Stimulated activated CD4-positive, alpha-beta T cell treated with anti-CD3 and anti-CD28 coated beads, Interleukin-15, amount 100 ng/mL, for 24 hours (primary cell): Measurements from ENCODE around the gene ADGRF4.
"Not testable (repeated sequence)": the region's sequence is repeated elsewhere in the genome, so short reads cannot be mapped to it uniquely, and the experiment has no call there.

Experiments
- DNase-seq: peaks from one replicate; pipeline ENCODE4 v3.0.0-alpha.2; 2020

ADGRF4 gene

GRCh38 chr6:47736083-47736700 lies 37.8 kb downstream of the ADGRF4 start:
- DNase-seq, result no peak

- DNase-seq, result no peak
Observed at GRCh38 chr6:47737406-47737805, 39.0 kb downstream of the ADGRF4 start.

- DNase-seq, result no peak
Observed at GRCh38 chr6:47740714-47741113, 42.3 kb downstream of the ADGRF4 start.

GRCh38 chr6:47741807-47742206 lies 43.4 kb downstream of the ADGRF4 start:
- peak; percentile 16 for DNase-seq

- no peak for DNase-seq
Observed at GRCh38 chr6:47743744-47744143, 45.4 kb downstream of the ADGRF4 start.

- DNase-seq, result not testable (repeated sequence)
Observed at GRCh38 chr6:47745269-47745668, 46.9 kb downstream of the ADGRF4 start.

- no peak for DNase-seq
Observed at GRCh38 chr6:47749757-47750156, 51.4 kb downstream of the ADGRF4 start.

- DNase-seq, result no peak
Observed at GRCh38 chr6:47752801-47753200, 54.4 kb downstream of the ADGRF4 start.

- DNase-seq, result no peak
Observed at GRCh38 chr6:47759364-47759763, 61.0 kb downstream of the ADGRF4 start.

- no peak for DNase-seq
Observed at GRCh38 chr6:47762502-47762901, 64.1 kb downstream of the ADGRF4 start.

GRCh38 chr6:47766445-47766844 lies 68.1 kb downstream of the ADGRF4 start:
- DNase-seq, result no peak

GRCh38 chr6:47767102-47767501 lies 68.7 kb downstream of the ADGRF4 start:
- no peak for DNase-seq

GRCh38 chr6:47769982-47770381 lies 71.6 kb downstream of the ADGRF4 start:
- no peak for DNase-seq
